Sigmoid colon (tissue), 7 donors: Measurements from ENCODE around the gene CD4. TPM values are rescaled to one million over a fixed set of nuclear protein-coding genes. Genes with fewer than 3 reads are reported as not detected.
"Not testable (repeated sequence)": the region's sequence is repeated elsewhere in the genome, so short reads cannot be mapped to it uniquely, and the experiment has no call there.

Experiments
- DNase-seq: peaks from one replicate; pipeline ENCODE4 v3.0.0-alpha.2; 2019
- H3K27ac ChIP-seq, 4 donors: fragments of 200-600 bp; sonication (generic); one replicate each; pipeline ENCODE4 v1.5.1; 2016 to 2019; ENCODE audit warnings: mild to moderate bottlenecking in 1 of 4
- H3K27me3 ChIP-seq, 3 donors: fragments of 200-600 bp; sonication (generic); one replicate each; pipeline ENCODE4 v1.5.1; 2019; ENCODE audit warnings: mild to moderate bottlenecking in 1 of 3
- H3K36me3 ChIP-seq, 4 donors: fragments of 200-600 bp; sonication (generic); one replicate each; pipeline ENCODE4 v1.5.1; 2016 to 2019
- H3K4me1 ChIP-seq, 4 donors: fragments of 200-600 bp; sonication (generic); one replicate each; pipeline ENCODE4 v1.5.1; 2017 to 2019
- H3K4me3 ChIP-seq, 4 donors: fragments of 200-600 bp; sonication (generic); one replicate each; pipeline ENCODE4 v1.5.1; 2017 to 2019; ENCODE audit warnings: mild to moderate bottlenecking in 2 of 4, moderate library complexity in 1 of 4
- H3K9me3 ChIP-seq, 4 donors: fragments of 200-600 bp in 3 of 4; sonication (generic) in 3 of 4; one replicate each; pipeline versions ENCODE4 v1.5.1 to v1.6.1; 2013 to 2019
- EP300 ChIP-seq, 4 donors: sonication (generic); formaldehyde crosslinking; IDR thresholded peaks; one replicate each; pipeline ENCODE4 v1.6.1; 2017; ENCODE audit warnings: antibody characterized with exemption in 4 of 4
- POLR2A ChIP-seq, 2 donors: fragments of 450-650 bp; IDR thresholded peaks; one replicate each; pipeline ENCODE4 v1.6.1; 2016; ENCODE audit warnings: antibody characterized with exemption in 2 of 2, mild to moderate bottlenecking in 2 of 2, moderate library complexity in 2 of 2
- POLR2AphosphoS5 ChIP-seq, 4 donors: sonication (generic); formaldehyde crosslinking; IDR thresholded peaks; one replicate each; pipeline ENCODE4 v1.6.1; 2017; ENCODE audit warnings: antibody characterized with exemption in 4 of 4
- WGBS, 2 donors: extraction: QIAGEN DNeasy Blood & Tissue Kit; methylation state at CpG; one replicate each; pipeline ENCODE4 v1.1.7; 2013; 5-methylcytosine and 5-hydroxymethylcytosine counted together
- intact Hi-C: fragments of 100-400 bp; cut with DNase I; formaldehyde crosslinking; loops from one replicate; pipeline ENCODE4 v1.15.1; 2023
- polyA plus RNA-seq, 3 donors: library from polyadenylated mRNA; stranded (reverse); fragments of 200-250 nt; gene quantifications; one replicate each; pipeline ENCODE4 v1.2.3, GENCODE V29; 2013
- total RNA-seq, 4 donors: library from RNA; depleted of rRNA; stranded (reverse); fragments of >200 nt; gene quantifications; one replicate each; pipeline ENCODE4 v1.1.0, GENCODE V29; 2016
- TF ChIP-seq, protein P1 (sequence below), 4 experiments: fragments of 450-650 bp in 3 of 4; fragments of 200-600 bp in 1 of 4; IDR thresholded peaks; one replicate each; pipeline ENCODE4 v1.5.1; 2016 to 2019; ENCODE audit warnings: antibody characterized with exemption in 4 of 4, mild to moderate bottlenecking in 3 of 4, moderate library complexity in 2 of 4
- donor health status: healthy with polysubstance abuse.
- donor health status: Bipolar disorder and iron deficiency.
- donor health status: healthy.

The CD4 gene
- total and polyA plus RNA-seq, 7 donors = 2.5 to 29.7 (median 11.8) TPM

DNA sequence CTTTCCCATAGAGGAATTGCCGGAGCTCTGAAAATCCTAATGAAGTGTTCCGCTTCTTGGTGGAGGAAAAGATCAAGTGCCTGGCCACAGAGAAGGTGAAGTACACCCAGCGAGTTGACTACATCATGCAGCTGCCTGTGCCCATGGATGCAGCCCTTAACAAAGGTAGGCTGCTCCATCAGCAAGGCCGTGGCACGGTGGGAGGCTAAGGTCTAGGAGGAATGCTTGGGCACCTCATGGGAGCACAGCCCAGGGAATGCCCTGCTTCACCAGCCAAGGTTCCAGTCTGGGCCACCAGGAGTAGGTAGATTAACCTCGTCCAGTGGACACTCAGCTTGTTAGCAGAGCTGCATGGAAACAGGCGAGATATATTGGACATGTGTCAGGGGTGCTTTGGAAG lies 71.6 kb downstream of the CD4 start:
- no peak overlapping the region for H3K4me3 ChIP-seq
- WGBS, 2 donors = 97 to 98% methylated on average over 7 of the region's 7 CpGs
- TF ChIP-seq POLR2A (IDR thresholded peaks at IDR 0.05) (no peak), POLR2AphosphoS5 (IDR thresholded peaks at IDR 0.05) (no peak), EP300 (IDR thresholded peaks at IDR 0.05) (no peak)
- TF ChIP-seq, protein P1, sequence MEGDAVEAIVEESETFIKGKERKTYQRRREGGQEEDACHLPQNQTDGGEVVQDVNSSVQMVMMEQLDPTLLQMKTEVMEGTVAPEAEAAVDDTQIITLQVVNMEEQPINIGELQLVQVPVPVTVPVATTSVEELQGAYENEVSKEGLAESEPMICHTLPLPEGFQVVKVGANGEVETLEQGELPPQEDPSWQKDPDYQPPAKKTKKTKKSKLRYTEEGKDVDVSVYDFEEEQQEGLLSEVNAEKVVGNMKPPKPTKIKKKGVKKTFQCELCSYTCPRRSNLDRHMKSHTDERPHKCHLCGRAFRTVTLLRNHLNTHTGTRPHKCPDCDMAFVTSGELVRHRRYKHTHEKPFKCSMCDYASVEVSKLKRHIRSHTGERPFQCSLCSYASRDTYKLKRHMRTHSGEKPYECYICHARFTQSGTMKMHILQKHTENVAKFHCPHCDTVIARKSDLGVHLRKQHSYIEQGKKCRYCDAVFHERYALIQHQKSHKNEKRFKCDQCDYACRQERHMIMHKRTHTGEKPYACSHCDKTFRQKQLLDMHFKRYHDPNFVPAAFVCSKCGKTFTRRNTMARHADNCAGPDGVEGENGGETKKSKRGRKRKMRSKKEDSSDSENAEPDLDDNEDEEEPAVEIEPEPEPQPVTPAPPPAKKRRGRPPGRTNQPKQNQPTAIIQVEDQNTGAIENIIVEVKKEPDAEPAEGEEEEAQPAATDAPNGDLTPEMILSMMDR (IDR thresholded peaks at IDR 0.05) = no peak
- H3K9me3 ChIP-seq = no peaks in the 10 kb centered on the region
- H3K27me3 ChIP-seq = no peaks in the 10 kb centered on the region
- DNase-seq = no peak
- H3K36me3 ChIP-seq = peaks cover 46 to 100% (median 78%) of the 10 kb centered on the region in 4 donors
- no peaks in the 10 kb centered on the region for H3K4me1 ChIP-seq
- intact Hi-C loops = loop anchor here (10.0 kb wide), 1 partner anchor 254 kb away; no protein-coding TSS in a partner anchor
- no peak overlapping the region for H3K27ac ChIP-seq

DNA sequence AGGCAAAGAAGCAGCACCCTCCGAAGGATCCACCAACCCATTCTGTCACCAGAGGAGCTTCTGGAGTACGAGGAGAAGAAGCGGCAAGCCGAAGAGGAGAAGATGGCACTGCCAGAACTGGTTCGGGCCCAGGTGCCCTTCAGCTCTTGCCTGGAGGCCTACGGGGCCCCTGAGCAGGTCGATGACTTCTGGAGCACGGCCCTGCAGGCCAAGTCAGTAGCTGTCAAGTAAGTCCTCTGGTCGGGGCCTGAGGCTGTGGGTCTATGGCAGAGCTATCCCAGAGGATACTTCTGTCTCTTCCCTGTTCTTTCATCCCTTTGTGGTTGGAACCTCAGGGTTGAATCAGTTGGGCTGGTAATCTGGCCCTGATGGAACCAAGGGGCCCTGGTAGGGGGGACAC lies 72.1 kb downstream of the CD4 start:
- DNase-seq = no peak
- TF ChIP-seq, protein P1 (IDR thresholded peaks at IDR 0.05) = no peak
- TF ChIP-seq POLR2AphosphoS5 (IDR thresholded peaks at IDR 0.05) (no peak), POLR2A (IDR thresholded peaks at IDR 0.05) (no peak), EP300 (IDR thresholded peaks at IDR 0.05) (no peak)
- no peak overlapping the region for H3K4me3 ChIP-seq
- no peaks in the 10 kb centered on the region for H3K27me3 ChIP-seq
- peaks cover 41 to 99% (median 77%) of the 10 kb centered on the region in 4 donors for H3K36me3 ChIP-seq
- no peaks in the 10 kb centered on the region for H3K9me3 ChIP-seq
- 96% methylated on average over 9 of the region's 9 CpGs for WGBS, 2 donors
- peaks cover 0 to 1% (median 0%) of the 10 kb centered on the region in 4 donors for H3K4me1 ChIP-seq
- intact Hi-C loops = loop anchor here (10.0 kb wide), 1 partner anchor 253 kb away; no protein-coding TSS in a partner anchor
- no peak overlapping the region for H3K27ac ChIP-seq

DNA sequence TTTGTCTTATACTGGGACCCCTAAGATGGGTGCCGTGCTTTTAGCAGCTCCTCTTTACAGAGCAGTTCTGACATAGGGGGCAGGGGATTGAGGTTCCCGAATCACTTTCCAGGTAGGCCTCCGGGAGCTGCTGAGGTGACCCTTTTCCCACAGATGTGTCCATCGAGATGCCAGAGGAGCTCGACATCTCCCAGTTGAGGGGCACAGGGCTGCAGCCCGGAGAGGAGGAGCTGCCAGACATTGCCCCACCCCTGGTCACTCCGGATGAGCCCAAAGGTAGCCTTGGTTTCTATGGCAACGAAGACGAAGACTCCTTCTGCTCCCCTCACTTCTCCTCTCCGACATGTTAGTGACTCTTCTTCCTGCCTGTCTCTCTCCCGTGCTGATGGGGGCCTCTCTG lies 73.7 kb downstream of the CD4 start:
- no peak overlapping the region for H3K4me3 ChIP-seq
- DNase-seq = no peak
- peaks cover 0 to 10% (median 6%) of the 10 kb centered on the region in 4 donors for H3K4me1 ChIP-seq
- WGBS, 2 donors = 93 to 94% methylated on average over 11 of the region's 11 CpGs
- no peaks in the 10 kb centered on the region for H3K9me3 ChIP-seq
- TF ChIP-seq POLR2AphosphoS5 (IDR thresholded peaks at IDR 0.05) (no peak), POLR2A (IDR thresholded peaks at IDR 0.05) (no peak), EP300 (IDR thresholded peaks at IDR 0.05) (no peak)
- TF ChIP-seq, protein P1 (IDR thresholded peaks at IDR 0.05) = no peak
- peaks cover 26 to 82% (median 61%) of the 10 kb centered on the region in 4 donors for H3K36me3 ChIP-seq
- no peak overlapping the region for H3K27ac ChIP-seq
- intact Hi-C loops = loop anchor here (10.0 kb wide), 1 partner anchor 252 kb away; no protein-coding TSS in a partner anchor
- no peaks in the 10 kb centered on the region for H3K27me3 ChIP-seq

DNA sequence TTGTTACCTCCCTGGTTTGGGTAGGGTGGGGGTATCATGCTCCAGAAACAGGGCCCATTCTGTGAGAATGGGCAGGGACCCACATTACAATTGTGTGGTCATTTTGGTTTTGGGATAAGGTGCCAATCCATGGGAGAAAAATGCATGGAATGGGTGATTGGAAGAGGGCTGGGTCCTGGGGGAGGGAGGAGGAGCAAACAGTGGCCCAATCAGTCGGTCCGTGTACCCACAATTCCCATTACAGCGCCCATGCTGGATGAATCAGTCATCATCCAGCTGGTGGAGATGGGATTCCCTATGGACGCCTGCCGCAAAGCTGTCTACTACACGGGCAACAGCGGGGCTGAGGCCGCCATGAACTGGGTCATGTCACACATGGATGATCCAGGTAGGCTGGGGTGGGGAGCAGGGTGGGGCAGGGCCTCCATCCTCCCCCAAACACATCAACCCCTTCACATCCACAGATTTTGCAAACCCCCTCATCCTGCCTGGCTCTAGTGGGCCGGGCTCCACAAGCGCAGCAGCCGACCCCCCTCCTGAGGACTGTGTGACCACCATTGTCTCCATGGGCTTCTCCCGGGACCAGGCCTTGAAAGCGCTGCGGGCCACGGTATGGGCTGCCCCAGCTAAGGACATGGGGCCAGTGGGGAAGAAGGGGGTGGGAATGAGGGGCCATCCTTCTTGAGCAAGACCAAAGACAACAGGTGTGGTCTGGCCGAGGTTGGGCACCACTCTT lies 74.4 kb downstream of the CD4 start:
- H3K4me1 ChIP-seq = peaks cover 0 to 17% (median 12%) of the 10 kb centered on the region in 4 donors
- intact Hi-C loops = loop anchor here (10.0 kb wide), 1 partner anchor 251 kb away; no protein-coding TSS in a partner anchor
- WGBS, 2 donors = 98% methylated on average over 16 of the region's 16 CpGs
- H3K27ac ChIP-seq = no peak overlapping the region
- H3K9me3 ChIP-seq = no peaks in the 10 kb centered on the region
- no peak for DNase-seq
- no peak overlapping the region for H3K4me3 ChIP-seq
- peaks cover 19 to 75% (median 55%) of the 10 kb centered on the region in 4 donors for H3K36me3 ChIP-seq
- TF ChIP-seq, protein P1 (IDR thresholded peaks at IDR 0.05) = no peak
- TF ChIP-seq POLR2AphosphoS5 (IDR thresholded peaks at IDR 0.05) (no peak), EP300 (IDR thresholded peaks at IDR 0.05) (no peak), POLR2A (IDR thresholded peaks at IDR 0.05) (no peak)
- no peaks in the 10 kb centered on the region for H3K27me3 ChIP-seq

DNA sequence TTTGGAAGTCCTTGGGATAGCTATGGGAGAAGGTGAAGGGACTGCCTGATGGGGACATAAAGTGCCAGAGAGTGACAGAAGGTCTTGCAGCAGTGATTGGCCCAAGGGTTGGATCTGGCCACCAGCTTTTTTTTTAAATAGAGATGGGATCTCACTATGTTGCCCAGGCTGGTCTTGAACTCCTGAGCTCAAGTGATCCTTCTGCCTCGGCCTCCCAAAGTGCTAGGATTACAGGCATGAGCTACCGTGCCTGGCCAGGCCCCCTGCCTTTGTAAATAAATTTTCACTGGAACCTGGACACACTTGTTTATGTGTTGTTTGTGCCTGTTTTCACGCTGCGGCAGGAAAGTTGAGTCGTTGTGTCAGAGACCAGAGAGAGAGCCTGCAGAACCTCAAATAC lies 76.0 kb downstream of the CD4 start:
- not testable (repeated sequence) for DNase-seq, H3K27ac ChIP-seq, H3K27me3 ChIP-seq, H3K9me3 ChIP-seq, H3K4me3 ChIP-seq
- intact Hi-C loops = loop anchor here (10.0 kb wide), 1 partner anchor 249 kb away; no protein-coding TSS in a partner anchor
- whole genome bisulfite sequencing, 2 donors = 95% methylated on average over 5 of the region's 5 CpGs
- Histone ChIP-seq H3K4me1 (peaks cover 0 to 29% (median 26%) of the 10 kb centered on the region in 4 donors), H3K36me3 (peaks cover 24 to 74% (median 49%) of the 10 kb centered on the region in 4 donors)
